ENCODE data around the gene ARMC2. TPM values are rescaled to one million over a fixed set of nuclear protein-coding genes. Genes with fewer than 3 reads are reported as not detected.

The ARMC2 gene
- total RNA-seq, 2 experiments from 2014 or later = 10.8 to 19.2 TPM

DNA sequence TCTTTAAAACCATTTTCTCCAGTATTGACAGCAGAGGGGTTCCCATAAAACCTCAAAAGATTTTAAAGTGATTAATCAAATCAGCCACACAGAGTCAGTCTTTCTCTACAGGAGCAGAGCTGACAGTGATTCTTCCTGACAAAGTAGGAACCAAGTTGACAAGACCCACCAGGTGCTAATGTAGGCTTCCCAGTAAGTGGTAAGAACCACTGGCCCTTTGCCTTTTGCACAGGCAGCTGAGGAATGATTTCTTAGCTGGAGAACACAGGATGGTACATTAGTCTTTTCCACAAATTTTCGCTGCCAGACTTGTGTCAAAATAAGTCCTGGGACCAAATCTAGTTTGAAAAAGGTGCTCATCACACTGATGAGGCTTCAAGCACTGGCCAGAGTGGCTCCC is 95.8 kb downstream of the ARMC2 start:
- ATAC-seq (no peak), DNase-seq (no peak)
- Mint-ChIP-seq H3K4me1 (peaks cover 42% of the 10 kb centered on the region), H3K9me3 (ENCODE audit: low read depth) (no peaks in the 10 kb centered on the region), H3K27ac (no peak overlapping the region), H3K27me3 (no peaks in the 10 kb centered on the region), H3K4me3 (no peak overlapping the region), H3K36me3 (peaks cover 15% of the 10 kb centered on the region)
- CTCF ChIA-PET = interaction anchor here (0.9 to 2.5 kb wide), 3 partner anchors 11 to 131 kb away, joined by 3 to 5 read pairs (median 4); no protein-coding TSS in a partner anchor

- Mint-ChIP-seq H3K4me1 (peaks cover 42% of the 10 kb centered on the region), H3K27me3 (no peaks in the 10 kb centered on the region), H3K9me3 (ENCODE audit: low read depth) (no peaks in the 10 kb centered on the region), H3K4me3 (no peak overlapping the region), H3K36me3 (peaks cover 7% of the 10 kb centered on the region), H3K27ac (no peak overlapping the region)
- CTCF ChIA-PET = interaction anchor here (1.3 to 2.5 kb wide), 2 partner anchors 10 to 128 kb away, joined by 4 to 5 read pairs; no protein-coding TSS in a partner anchor
- DNase-seq = no peak
- ATAC-seq = no peak
Observed at GRCh38 chr6:108944707-108945680, 96.8 kb downstream of the ARMC2 start.

DNA sequence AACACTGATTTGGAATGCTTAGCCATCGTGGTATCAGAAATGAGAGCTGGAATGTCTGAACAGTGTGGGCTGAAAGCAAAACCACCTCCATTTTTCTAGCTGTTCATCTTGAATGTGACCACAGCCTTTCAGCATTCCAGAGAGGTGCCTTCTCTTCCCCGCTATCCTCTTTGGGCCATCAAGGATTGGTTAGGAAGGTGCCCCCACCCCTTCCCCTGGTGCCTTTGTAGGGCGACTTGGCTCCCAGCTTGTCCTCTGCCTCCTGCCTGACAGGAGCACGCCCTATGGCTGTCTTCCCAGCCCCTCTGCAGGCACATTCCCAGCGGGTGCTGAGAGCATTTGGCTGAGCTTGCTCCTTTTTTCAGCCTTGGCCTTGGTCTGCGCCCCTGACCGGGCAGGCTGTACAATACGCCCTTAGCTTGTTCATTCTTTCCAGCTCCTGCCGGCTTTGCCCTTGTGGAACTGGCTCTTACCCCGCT is 97.5 kb downstream of the ARMC2 start:
- ATAC-seq = no peak
- no peak for DNase-seq
- CTCF ChIA-PET = interaction anchor here (1.0 kb wide), 1 partner anchor 23 kb away, joined by 3 read pairs; no protein-coding TSS in a partner anchor
- peaks cover 4% of the 10 kb centered on the region for H3K36me3 Mint-ChIP-seq
- no peak overlapping the region for H3K4me3 Mint-ChIP-seq
- no peak overlapping the region for H3K27ac Mint-ChIP-seq
- peaks cover 42% of the 10 kb centered on the region for H3K4me1 Mint-ChIP-seq
- H3K9me3 Mint-ChIP-seq (ENCODE audit: low read depth) = no peaks in the 10 kb centered on the region
- no peaks in the 10 kb centered on the region for H3K27me3 Mint-ChIP-seq

DNA sequence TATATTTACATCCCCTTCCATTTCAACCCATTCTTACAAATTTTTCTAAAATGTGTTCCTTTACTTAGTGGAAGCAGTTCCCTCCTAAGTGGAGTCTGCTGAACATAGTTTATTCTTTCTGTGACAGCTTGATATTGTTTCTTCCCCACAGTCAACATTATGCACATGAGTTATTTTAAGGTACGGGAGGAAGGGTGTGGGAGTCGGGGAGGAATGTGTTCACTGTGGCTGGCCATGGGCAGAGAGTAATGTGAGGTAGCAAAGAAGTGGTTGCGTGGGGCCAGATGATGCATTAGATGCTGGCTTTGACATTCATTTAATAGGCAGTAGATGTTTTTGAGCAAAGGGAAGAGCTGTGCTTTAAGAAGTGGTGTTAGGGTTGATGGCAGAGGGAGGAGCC is 98.5 kb downstream of the ARMC2 start:
- Mint-ChIP-seq H3K27me3 (no peaks in the 10 kb centered on the region), H3K4me1 (peaks cover 40% of the 10 kb centered on the region), H3K9me3 (ENCODE audit: low read depth) (no peaks in the 10 kb centered on the region), H3K4me3 (no peak overlapping the region), H3K27ac (no peak overlapping the region), H3K36me3 (no peaks in the 10 kb centered on the region)
- DNase-seq (no peak), ATAC-seq (no peak)
- CTCF ChIA-PET = interaction anchor here (1.0 kb wide), 1 partner anchor 22 kb away, joined by 3 read pairs; no protein-coding TSS in a partner anchor

DNA sequence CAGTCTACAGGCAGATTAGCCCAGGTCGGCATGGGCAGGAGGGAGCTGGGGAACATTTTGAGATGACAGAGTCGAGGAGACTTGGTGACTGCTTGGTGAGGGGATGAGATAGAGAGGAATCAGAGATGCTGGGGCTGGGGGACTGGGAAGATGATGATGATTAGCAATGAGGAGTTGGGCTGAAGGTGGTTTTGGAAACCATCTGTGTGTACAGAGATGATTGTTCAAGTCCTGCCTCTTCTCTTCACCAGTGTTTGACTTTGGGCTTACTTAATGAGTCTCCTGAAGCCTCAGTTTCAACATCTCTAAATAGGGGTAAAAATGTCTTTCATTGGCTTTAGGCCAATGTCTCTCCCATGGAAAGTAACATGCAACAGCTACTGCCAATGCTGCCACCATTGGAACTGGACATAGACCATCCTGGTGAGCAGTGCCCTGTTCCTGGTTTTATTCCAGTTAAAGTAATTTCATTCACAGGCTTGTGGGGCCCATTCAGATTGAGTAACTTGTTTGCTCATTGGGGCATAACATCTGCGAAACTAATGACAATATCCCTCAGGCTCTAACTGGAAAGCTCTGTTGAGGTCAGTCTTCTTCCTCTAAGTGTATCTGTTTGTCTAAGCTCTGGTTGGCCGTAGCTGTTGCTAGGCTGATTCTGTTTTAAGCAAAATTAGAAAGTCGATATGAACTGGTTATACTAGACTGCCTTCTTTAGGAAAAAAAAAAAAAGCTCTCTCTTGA is 99.1 kb downstream of the ARMC2 start:
- DNase-seq (no peak), ATAC-seq (no peak)
- Mint-ChIP-seq H3K27me3 (no peaks in the 10 kb centered on the region), H3K4me1 (peaks cover 35% of the 10 kb centered on the region), H3K9me3 (ENCODE audit: low read depth) (no peaks in the 10 kb centered on the region), H3K36me3 (no peaks in the 10 kb centered on the region), H3K27ac (no peak overlapping the region), H3K4me3 (no peak overlapping the region)
- CTCF ChIA-PET = no interaction called here

GRCh38 chr6:108948181-108948661 is 100.0 kb downstream of the ARMC2 start:
- no peak for DNase-seq
- Mint-ChIP-seq H3K4me1 (peaks cover 26% of the 10 kb centered on the region), H3K27me3 (no peaks in the 10 kb centered on the region), H3K4me3 (no peak overlapping the region), H3K27ac (no peak overlapping the region), H3K9me3 (ENCODE audit: low read depth) (no peaks in the 10 kb centered on the region), H3K36me3 (no peaks in the 10 kb centered on the region)
- no peak for ATAC-seq
- CTCF ChIA-PET = no interaction called here

GRCh38 chr6:108951351-108951953 is 103.2 kb downstream of the ARMC2 start:
- ATAC-seq (no peak), DNase-seq (no peak)
- Mint-ChIP-seq H3K4me1 (peaks cover 24% of the 10 kb centered on the region), H3K27ac (no peak overlapping the region), H3K9me3 (ENCODE audit: low read depth) (no peaks in the 10 kb centered on the region), H3K4me3 (no peak overlapping the region), H3K27me3 (no peaks in the 10 kb centered on the region), H3K36me3 (peaks cover 1% of the 10 kb centered on the region)
- CTCF ChIA-PET = no interaction called here

DNA sequence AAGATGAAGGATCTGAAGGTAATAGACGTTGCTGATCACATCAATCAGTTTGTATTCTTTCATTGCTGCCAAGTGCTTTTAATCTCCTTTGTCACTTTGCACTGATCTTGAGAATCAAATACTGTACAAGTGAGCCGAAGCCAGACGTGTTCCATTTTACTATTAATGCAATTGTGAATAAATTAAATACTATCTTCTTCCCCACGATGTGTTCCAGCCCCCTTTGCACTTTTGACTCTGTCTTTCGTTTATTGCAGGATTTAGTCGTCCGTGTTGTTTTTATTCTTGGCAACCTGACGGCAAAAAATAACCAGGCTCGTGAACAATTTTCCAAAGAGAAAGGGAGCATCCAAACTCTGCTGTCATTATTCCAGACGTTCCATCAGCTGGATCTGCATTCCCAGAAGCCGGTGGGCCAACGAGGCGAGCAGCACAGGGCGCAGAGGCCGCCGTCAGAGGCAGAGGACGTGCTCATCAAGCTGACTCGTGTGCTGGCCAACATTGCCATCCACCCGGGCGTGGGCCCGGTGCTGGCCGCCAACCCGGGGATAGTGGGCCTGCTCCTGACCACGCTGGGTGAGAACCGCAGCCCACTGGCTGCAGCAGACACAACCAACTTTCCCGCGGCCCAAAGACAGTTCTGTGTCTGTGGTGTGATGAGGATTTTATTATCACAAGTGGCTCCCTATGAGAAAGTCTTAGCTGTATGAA is 104.7 kb downstream of the ARMC2 start:
- H3K27me3 Mint-ChIP-seq = no peaks in the 10 kb centered on the region
- H3K9me3 Mint-ChIP-seq (ENCODE audit: low read depth) = no peaks in the 10 kb centered on the region
- H3K4me1 Mint-ChIP-seq = peaks cover 15% of the 10 kb centered on the region
- H3K27ac Mint-ChIP-seq = no peak overlapping the region
- ATAC-seq = no peak
- no peak overlapping the region for H3K4me3 Mint-ChIP-seq
- DNase-seq = no peak
- CTCF ChIA-PET = no interaction called here
- peaks cover 1% of the 10 kb centered on the region for H3K36me3 Mint-ChIP-seq

DNA sequence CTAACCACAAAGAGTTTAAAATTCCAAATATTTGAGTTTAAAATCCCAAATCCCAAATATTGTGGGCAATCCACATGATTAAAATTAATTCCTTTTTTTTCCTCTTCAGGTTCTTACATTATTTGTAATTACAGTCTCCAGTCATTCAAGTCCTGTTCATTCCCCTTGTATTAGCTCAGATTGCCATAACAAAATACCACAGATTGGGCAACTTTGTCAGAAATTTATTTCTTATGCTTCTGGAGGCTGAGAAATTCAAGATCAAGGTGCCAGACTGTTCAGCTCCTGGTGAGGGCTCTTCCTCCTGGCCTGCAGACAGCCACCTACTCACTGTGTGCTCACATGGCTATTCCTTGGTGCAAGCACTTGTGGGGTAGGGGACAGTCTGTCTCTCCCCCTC is 105.5 kb downstream of the ARMC2 start:
- ATAC-seq = no peak
- Mint-ChIP-seq H3K27me3 (no peaks in the 10 kb centered on the region), H3K4me3 (no peak overlapping the region), H3K4me1 (peaks cover 15% of the 10 kb centered on the region), H3K36me3 (peaks cover 1% of the 10 kb centered on the region), H3K9me3 (ENCODE audit: low read depth) (no peaks in the 10 kb centered on the region), H3K27ac (no peak overlapping the region)
- DNase-seq = no peak
- CTCF ChIA-PET = interaction anchor here (1.4 kb wide), 1 partner anchor 33 kb away, joined by 3 read pairs; no protein-coding TSS in a partner anchor

GRCh38 chr6:108955329-108955949 is 107.2 kb downstream of the ARMC2 start:
- H3K27me3 Mint-ChIP-seq = no peaks in the 10 kb centered on the region
- peaks cover 25% of the 10 kb centered on the region for H3K4me1 Mint-ChIP-seq
- ATAC-seq = peak; percentile 49

DNA sequence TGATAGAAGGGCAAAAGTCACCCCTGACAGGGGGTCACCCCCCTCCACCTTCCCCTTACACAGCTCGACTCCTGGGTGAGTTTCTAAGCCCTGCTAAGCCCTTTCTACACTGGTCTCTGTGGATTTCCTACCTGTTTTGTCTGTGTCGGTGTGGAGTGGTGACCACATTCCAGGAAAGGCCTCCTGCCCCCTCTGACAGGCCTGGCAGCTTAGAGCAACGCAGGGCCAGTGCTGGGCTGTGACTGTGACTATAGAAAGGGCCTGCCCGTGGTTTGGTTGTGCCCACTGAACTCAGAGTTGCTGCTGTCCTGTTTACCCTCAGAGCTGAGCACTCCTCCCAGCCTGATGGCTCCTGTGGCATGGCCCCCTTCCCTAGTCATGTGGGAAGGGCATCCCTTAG is 109.0 kb downstream of the ARMC2 start:
- Mint-ChIP-seq H3K4me1 (peaks cover 25% of the 10 kb centered on the region), H3K36me3 (peaks cover 1% of the 10 kb centered on the region), H3K27ac (no peak overlapping the region), H3K4me3 (no peak overlapping the region), H3K9me3 (ENCODE audit: low read depth) (no peaks in the 10 kb centered on the region), H3K27me3 (no peaks in the 10 kb centered on the region)
- DNase-seq (no peak), ATAC-seq (no peak)
- CTCF ChIA-PET = interaction anchor here (1.2 kb wide), 1 partner anchor 12 kb away, joined by 4 read pairs; no protein-coding TSS in a partner anchor

More at GRCh38 chr6:108955329-108955949, 107.2 kb downstream of the ARMC2 start:
- peaks cover 1% of the 10 kb centered on the region for H3K36me3 Mint-ChIP-seq
- H3K4me3 Mint-ChIP-seq = no peak overlapping the region
- peak overlapping the region; percentile 13 for H3K27ac Mint-ChIP-seq
- H3K9me3 Mint-ChIP-seq (ENCODE audit: low read depth) = no peaks in the 10 kb centered on the region
- no peak for DNase-seq
- CTCF ChIA-PET = interaction anchor here (1.1 to 2.2 kb wide), 4 partner anchors 11 to 360 kb away, joined by 3 to 10 read pairs (median 4); no protein-coding TSS in a partner anchor
